HG03442 (cell line): ENCODE results near the gene KSR1.

ENCODE experiments used
- ATAC-seq: cut with Tn5 transposase; IDR thresholded peaks from one replicate; pipeline ENCODE4 v1.9.1; 2021; ENCODE audit warnings: mild to moderate bottlenecking, moderate library complexity; ENCODE audit not compliant: unreplicated experiment

KSR1 gene

GRCh38 chr17:27512511-27513346 lies 56.5 kb downstream of the KSR1 start:
- no peak for ATAC-seq

- no peak for ATAC-seq
Observed at GRCh38 chr17:27513849-27514248, 57.6 kb downstream of the KSR1 start.

GRCh38 chr17:27514595-27515413 lies 58.6 kb downstream of the KSR1 start:
- ATAC-seq = no peak

- ATAC-seq = no peak
Observed at GRCh38 chr17:27518048-27518447, 61.8 kb downstream of the KSR1 start.

- ATAC-seq = no peak
Observed at GRCh38 chr17:27518545-27519521, 62.6 kb downstream of the KSR1 start.

GRCh38 chr17:27519550-27519949 lies 63.3 kb downstream of the KSR1 start:
- peak; percentile 59 for ATAC-seq

- ATAC-seq = no peak
Observed at GRCh38 chr17:27520491-27521185, 64.4 kb downstream of the KSR1 start.

- ATAC-seq = no peak
Observed at GRCh38 chr17:27521281-27522027, 65.2 kb downstream of the KSR1 start.

GRCh38 chr17:27522028-27522635 lies 65.9 kb downstream of the KSR1 start:
- no peak for ATAC-seq

GRCh38 chr17:27523712-27524111 lies 67.5 kb downstream of the KSR1 start:
- no peak for ATAC-seq

GRCh38 chr17:27524594-27524993 lies 68.3 kb downstream of the KSR1 start:
- no peak for ATAC-seq

- ATAC-seq = no peak
Observed at GRCh38 chr17:27525316-27525715, 69.1 kb downstream of the KSR1 start.

- no peak for ATAC-seq
Observed at GRCh38 chr17:27525836-27526603, 69.8 kb downstream of the KSR1 start.

GRCh38 chr17:27526604-27527002 lies 70.4 kb downstream of the KSR1 start:
- peak; percentile 67 for ATAC-seq

- no peak for ATAC-seq
Observed at GRCh38 chr17:27529230-27529796, 73.1 kb downstream of the KSR1 start.

- peak; percentile 40 for ATAC-seq
Observed at GRCh38 chr17:27530764-27531391, 74.6 kb downstream of the KSR1 start.

- no peak for ATAC-seq
Observed at GRCh38 chr17:27531469-27531961, 75.3 kb downstream of the KSR1 start.
